Vagina (tissue), 2 donors: Measurements from ENCODE around the gene KCNH2. TPM values are rescaled to one million over a fixed set of nuclear protein-coding genes. Genes with fewer than 3 reads are reported as not detected.
"Not testable (repeated sequence)": the region's sequence is repeated elsewhere in the genome, so short reads cannot be mapped to it uniquely, and the experiment has no call there.

Source experiments
- DNase-seq, 2 donors: peaks; one replicate each; pipeline ENCODE4 v3.0.0-alpha.2; 2017; ENCODE audit errors: extremely low spot score in 2 of 2
- H3K27ac ChIP-seq: fragments of 200-600 bp; sonication (generic); one replicate; pipeline ENCODE4 v1.5.1; 2019
- H3K27me3 ChIP-seq: fragments of 200-600 bp; sonication (generic); one replicate; pipeline ENCODE4 v1.5.1; 2019
- H3K36me3 ChIP-seq, 2 donors: fragments of 200-600 bp; sonication (generic); one replicate each; pipeline ENCODE4 v1.5.1; 2017 to 2019
- H3K4me1 ChIP-seq: fragments of 200-600 bp; sonication (generic); one replicate; pipeline ENCODE4 v1.5.1; 2019
- H3K4me3 ChIP-seq, 2 donors: fragments of 200-600 bp; sonication (generic); 1 replicate in 1 of 2; 2 replicates in 1 of 2; pipeline ENCODE4 v1.5.1; 2016 to 2019
- H3K9me3 ChIP-seq: fragments of 200-600 bp; sonication (generic); one replicate; pipeline ENCODE4 v1.5.1; 2019
- POLR2A ChIP-seq, 2 donors: fragments of 450-650 bp; IDR thresholded peaks; one replicate each; pipeline ENCODE4 v1.6.1; 2017; ENCODE audit warnings: antibody characterized with exemption in 2 of 2, mild to moderate bottlenecking in 2 of 2, moderate library complexity in 2 of 2
- POLR2AphosphoS5 ChIP-seq, 2 donors: sonication (generic); formaldehyde crosslinking; IDR thresholded peaks; one replicate each; pipeline ENCODE4 v1.9.0; 2017; ENCODE audit warnings: antibody characterized with exemption in 2 of 2, mild to moderate bottlenecking in 2 of 2, low read depth in 1 of 2; ENCODE audit not compliant: insufficient read depth in 1 of 2
- intact Hi-C: fragments of 100-400 bp; cut with DNase I; formaldehyde crosslinking; loops from one replicate; pipeline ENCODE4 v1.15.1; 2023
- total RNA-seq: library from RNA; depleted of rRNA; stranded (reverse); fragments of >200 nt; gene quantifications from one replicate; pipeline ENCODE4 v1.2.3, GENCODE V29; 2016
- TF ChIP-seq, protein P1 (sequence below), 3 experiments: fragments of 450-650 bp in 2 of 3; fragments of 200-600 bp in 1 of 3; sonication (generic) in 1 of 3; IDR thresholded peaks; one replicate each; pipeline ENCODE4 v1.5.1; 2017 to 2019; ENCODE audit warnings: antibody characterized with exemption in 3 of 3, mild to moderate bottlenecking in 2 of 3, moderate library complexity in 2 of 3

KCNH2 gene, protein sequence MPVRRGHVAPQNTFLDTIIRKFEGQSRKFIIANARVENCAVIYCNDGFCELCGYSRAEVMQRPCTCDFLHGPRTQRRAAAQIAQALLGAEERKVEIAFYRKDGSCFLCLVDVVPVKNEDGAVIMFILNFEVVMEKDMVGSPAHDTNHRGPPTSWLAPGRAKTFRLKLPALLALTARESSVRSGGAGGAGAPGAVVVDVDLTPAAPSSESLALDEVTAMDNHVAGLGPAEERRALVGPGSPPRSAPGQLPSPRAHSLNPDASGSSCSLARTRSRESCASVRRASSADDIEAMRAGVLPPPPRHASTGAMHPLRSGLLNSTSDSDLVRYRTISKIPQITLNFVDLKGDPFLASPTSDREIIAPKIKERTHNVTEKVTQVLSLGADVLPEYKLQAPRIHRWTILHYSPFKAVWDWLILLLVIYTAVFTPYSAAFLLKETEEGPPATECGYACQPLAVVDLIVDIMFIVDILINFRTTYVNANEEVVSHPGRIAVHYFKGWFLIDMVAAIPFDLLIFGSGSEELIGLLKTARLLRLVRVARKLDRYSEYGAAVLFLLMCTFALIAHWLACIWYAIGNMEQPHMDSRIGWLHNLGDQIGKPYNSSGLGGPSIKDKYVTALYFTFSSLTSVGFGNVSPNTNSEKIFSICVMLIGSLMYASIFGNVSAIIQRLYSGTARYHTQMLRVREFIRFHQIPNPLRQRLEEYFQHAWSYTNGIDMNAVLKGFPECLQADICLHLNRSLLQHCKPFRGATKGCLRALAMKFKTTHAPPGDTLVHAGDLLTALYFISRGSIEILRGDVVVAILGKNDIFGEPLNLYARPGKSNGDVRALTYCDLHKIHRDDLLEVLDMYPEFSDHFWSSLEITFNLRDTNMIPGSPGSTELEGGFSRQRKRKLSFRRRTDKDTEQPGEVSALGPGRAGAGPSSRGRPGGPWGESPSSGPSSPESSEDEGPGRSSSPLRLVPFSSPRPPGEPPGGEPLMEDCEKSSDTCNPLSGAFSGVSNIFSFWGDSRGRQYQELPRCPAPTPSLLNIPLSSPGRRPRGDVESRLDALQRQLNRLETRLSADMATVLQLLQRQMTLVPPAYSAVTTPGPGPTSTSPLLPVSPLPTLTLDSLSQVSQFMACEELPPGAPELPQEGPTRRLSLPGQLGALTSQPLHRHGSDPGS
- 6.4 TPM for total RNA-seq

DNA sequence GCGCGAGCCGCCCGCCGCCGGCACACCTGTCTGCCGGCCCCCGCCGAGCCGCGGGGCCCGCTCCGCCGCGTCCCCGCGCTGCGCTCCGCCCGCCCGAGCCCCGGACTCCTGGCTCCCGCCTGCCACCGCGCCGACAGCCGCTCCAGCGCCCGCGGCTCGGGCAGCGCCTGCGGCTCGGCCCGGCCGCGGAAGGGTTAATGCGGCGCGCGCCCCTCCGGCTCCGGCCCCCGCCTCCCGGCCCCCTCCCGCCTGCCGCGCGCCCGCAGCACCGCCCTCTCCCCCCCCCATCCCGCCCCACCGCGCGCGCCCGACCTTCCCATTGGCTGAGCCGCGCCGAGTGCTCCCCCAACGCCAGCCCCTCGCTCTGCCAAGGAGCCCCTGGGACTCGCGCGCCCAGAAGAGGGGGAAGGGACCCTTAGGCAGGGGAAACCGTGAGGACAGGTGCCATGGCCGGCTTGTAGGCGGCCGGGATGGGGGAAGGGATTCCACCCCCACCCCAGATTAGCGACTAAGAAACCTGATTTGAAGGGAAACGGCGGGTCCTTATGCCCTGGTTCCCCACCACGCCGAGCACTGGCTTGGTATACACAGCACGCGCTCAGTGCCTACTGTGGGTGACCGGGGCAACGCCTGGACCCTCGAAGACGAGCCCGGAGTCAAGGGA, at the start of gene KCNH2:
Gene KCNH2 (minus strand): TSS at position 196 of the 664 bp plus-strand sequence. CDS start 408 bp downstream, outside the sequence.
- peak within 1 kb of the TSS; percentile 33 to 50 for H3K4me3 ChIP-seq
- DNase-seq, result no peak
- H3K36me3 ChIP-seq, result no peaks in the 10 kb centered on the region
- no peaks in the 10 kb centered on the region for H3K9me3 ChIP-seq
- TF ChIP-seq POLR2A (IDR thresholded peaks at IDR 0.05) (no peak), POLR2AphosphoS5 (IDR thresholded peaks at IDR 0.05; ENCODE audit: insufficient read depth in 1 of 2, low read depth in 1 of 2) (no peak)
- H3K4me1 ChIP-seq, result peaks cover 38% of the 10 kb centered on the region
- intact Hi-C loops, result no loop called here
- no peak within 1 kb of the TSS for H3K27ac ChIP-seq
- peaks cover 3% of the 10 kb centered on the region for H3K27me3 ChIP-seq

DNA sequence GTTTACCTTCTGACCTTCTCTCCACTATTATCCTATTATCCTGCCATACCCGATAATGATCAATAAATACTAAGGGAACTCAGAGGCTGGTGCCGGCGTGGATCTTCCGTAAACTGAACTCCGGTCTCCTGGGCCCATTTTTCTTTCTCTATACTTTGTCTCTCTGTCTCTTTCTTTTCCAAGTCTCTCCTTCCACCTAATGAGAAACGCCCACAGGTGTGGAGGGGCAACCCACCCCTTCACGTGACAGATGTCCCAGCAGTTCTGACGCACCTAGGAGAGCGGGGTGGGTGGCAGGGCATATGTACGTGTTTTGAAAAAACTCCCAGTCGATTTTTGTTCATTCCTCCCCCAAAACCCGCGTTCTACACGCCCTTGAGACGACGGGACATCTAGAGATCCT, 49.6 kb upstream of the KCNH2 start:
- not testable (repeated sequence) for H3K36me3 ChIP-seq, H3K9me3 ChIP-seq, DNase-seq, H3K27me3 ChIP-seq
- intact Hi-C loops, result loop anchor here (2.0 kb wide), 1 partner anchor 55 kb away; the partner anchor contains the start of gene TMUB1
- H3K27ac ChIP-seq, result peak overlapping the region; percentile 82
- H3K4me3 ChIP-seq, result peak overlapping the region; percentile 65 to 90
- H3K4me1 ChIP-seq, result peaks cover 21% of the 10 kb centered on the region

DNA sequence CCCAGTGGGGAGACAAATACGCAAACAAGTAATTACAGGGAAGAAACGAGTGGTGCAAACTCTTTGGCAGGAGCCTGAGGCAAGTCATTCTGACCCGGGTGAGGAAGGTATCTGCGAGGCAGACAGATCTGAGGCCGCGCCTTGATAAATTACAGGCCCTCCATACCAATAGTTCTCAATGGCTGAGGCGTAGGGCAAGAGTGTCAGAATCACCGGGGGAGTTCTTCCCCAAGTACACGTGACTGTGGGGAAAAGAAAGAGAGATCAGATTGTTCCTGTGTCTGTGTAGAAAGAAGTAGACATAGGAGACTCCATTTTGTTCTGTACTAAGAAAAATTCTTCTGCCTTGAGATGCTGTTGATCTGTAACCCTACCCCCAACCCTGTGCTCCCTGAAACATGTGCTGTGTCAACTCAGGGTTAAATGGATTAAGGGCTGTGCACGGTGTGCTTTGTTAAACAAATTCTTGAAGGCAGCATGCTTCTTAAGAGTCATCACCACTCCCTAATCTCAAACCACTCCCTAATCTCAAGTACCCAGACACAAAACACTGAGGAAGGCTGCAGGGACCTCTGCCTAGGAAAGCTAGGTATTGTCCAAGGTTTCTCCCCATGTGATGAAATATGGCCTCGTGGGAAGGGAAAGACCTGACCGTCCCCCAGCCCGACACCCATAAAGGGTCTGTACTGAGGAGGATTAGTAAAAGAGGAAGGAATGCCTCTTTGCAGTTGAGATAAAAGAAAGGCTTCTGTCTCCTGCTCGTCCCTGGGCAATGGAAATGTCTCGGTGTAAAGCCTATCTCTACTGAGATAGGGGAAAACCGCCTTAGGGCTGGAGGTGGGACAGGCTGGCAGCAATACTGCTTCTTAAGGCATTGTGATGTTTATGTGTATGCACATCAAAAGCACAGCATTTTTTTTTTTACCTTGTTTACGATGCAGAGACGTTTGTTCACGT, 48.9 kb upstream of the KCNH2 start:
- Histone ChIP-seq H3K27ac (peak overlapping the region; percentile 82), H3K4me3 (peak overlapping the region in 1 of 2 donors; percentile 65), H3K4me1 (peaks cover 21% of the 10 kb centered on the region)
- H3K36me3 ChIP-seq, DNase-seq, H3K9me3 ChIP-seq, H3K27me3 ChIP-seq, intact Hi-C loops: not testable (repeated sequence)

DNA sequence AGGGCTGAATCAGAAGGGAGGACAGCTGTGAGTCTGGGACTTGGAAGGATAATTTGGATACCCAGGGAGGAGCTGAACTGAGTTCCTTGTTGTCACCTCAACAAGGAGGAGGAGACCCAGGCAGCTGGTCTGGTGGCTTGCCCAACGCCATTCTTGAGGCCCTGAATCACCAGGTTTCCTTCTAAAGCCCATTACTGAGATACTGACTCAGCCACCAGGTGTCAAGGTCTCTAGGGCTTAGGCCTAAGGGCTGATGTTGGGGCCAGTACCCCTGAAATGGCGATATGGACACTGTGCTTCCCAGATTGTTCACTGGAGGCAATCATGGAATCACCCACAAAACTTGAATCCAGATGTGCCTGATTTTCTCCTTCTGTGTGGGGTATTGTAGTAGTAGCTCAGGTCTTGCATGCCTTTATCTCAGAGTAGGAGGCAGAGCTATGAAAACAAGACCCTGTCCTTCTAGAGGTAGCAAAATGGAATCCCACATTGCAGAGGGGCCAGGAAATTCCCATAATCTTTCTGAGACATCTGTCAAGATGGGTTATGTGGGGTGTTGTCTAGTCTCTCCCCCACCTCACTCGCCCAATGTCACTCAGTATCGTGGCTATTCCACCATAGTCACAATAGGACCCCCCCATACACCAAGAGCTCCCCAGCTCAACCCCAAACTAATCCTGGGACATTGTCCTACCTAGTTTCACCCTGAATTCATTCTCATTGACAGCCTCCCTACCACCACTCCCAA, 48.0 kb upstream of the KCNH2 start:
- no peak for TF ChIP-seq POLR2AphosphoS5 (IDR thresholded peaks at IDR 0.05; ENCODE audit: insufficient read depth in 1 of 2, low read depth in 1 of 2)
- TF ChIP-seq, protein P1, sequence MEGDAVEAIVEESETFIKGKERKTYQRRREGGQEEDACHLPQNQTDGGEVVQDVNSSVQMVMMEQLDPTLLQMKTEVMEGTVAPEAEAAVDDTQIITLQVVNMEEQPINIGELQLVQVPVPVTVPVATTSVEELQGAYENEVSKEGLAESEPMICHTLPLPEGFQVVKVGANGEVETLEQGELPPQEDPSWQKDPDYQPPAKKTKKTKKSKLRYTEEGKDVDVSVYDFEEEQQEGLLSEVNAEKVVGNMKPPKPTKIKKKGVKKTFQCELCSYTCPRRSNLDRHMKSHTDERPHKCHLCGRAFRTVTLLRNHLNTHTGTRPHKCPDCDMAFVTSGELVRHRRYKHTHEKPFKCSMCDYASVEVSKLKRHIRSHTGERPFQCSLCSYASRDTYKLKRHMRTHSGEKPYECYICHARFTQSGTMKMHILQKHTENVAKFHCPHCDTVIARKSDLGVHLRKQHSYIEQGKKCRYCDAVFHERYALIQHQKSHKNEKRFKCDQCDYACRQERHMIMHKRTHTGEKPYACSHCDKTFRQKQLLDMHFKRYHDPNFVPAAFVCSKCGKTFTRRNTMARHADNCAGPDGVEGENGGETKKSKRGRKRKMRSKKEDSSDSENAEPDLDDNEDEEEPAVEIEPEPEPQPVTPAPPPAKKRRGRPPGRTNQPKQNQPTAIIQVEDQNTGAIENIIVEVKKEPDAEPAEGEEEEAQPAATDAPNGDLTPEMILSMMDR (IDR thresholded peaks at IDR 0.05), result no peak
- no peak for TF ChIP-seq POLR2A (IDR thresholded peaks at IDR 0.05)
- DNase-seq, result no peak
- Histone ChIP-seq H3K36me3 (no peaks in the 10 kb centered on the region), H3K4me3 (no peak overlapping the region), H3K27me3 (no peaks in the 10 kb centered on the region), H3K27ac (no peak overlapping the region), H3K4me1 (peaks cover 21% of the 10 kb centered on the region), H3K9me3 (no peaks in the 10 kb centered on the region)
- intact Hi-C loops, result no loop called here

DNA sequence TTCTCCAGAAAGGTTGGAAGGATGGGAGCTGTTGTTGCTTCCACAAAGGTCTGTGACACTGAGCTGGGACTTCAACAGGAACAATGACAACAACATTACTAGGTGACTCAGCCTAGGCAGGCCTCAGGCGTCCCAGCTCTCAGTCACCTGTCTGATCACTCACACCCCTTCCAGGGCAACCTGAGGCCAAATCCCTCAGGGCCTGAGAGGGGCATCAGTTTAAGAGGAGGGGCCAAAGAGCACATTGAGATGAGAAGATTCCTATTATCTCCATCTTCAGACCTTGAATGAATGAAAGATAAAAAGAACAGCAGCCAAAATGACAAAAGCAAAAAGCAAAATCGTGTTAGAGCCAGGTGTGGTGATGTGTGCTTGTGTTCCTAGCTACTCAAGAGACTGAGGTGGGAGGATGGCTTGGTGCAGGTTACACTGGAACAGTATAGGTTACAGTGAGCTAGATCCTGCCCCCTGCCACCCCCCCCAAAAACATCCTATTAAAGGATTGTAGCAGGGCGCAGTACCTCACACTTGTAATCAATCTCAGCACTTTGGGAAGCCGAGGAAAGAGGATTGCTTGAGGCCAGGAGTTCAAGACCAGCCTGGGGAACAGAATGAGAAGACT, 46.4 kb upstream of the KCNH2 start, which contains the start of gene ATG9B:
Gene ATG9B (minus strand): TSS at position 60 of the 622 bp plus-strand sequence. CDS start 71 bp downstream, outside the sequence.
- intact Hi-C loops, result no loop called here
- DNase-seq, result no peak
- H3K9me3 ChIP-seq, result no peaks in the 10 kb centered on the region
- H3K36me3 ChIP-seq, result no peaks in the 10 kb centered on the region
- peaks cover 18% of the 10 kb centered on the region for H3K4me1 ChIP-seq
- no peaks in the 10 kb centered on the region for H3K27me3 ChIP-seq
- H3K27ac ChIP-seq, result no peak within 1 kb of the TSS
- no peak for TF ChIP-seq POLR2A (IDR thresholded peaks at IDR 0.05)
- TF ChIP-seq, protein P1 (IDR thresholded peaks at IDR 0.05), result no peak
- peak within 1 kb of the TSS in 1 of 2 donors; percentile 14 for H3K4me3 ChIP-seq
